K562 (cell line): ENCODE measurements around the gene CNTRL. TPM values are rescaled to one million over a fixed set of nuclear protein-coding genes. Genes with fewer than 3 reads are reported as not detected.

Experiments
- BRD4 ChIP-seq: fragments of 200-600 bp; sonication (generic); IDR thresholded peaks from 2 replicates; pipeline ENCODE4 v1.6.1; 2017; ENCODE audit warnings: inconsistent platforms
- CEBPG ChIP-seq, 3 experiments: fragments of 200-800 bp in 1 of 3; sonication (Bioruptor generic) in 1 of 3; sonication (generic) in 1 of 3; formaldehyde crosslinking in 1 of 3; IDR thresholded peaks in 2 of 3; conservative IDR thresholded peaks in 1 of 3; 2 replicates each; pipeline versions ENCODE4 v1.6.1 to v1.8.0; 2016 to 2022; ENCODE audit warnings: missing compliant biosample characterization in 2 of 3, missing genetic modification characterization in 2 of 3, mild to moderate bottlenecking in 1 of 3, missing genetic modification reagents in 1 of 3
- CREBBP ChIP-seq: IDR thresholded peaks from one replicate; pipeline ENCODE4 v1.6.1; 2012; ENCODE audit warnings: low read depth, mild to moderate bottlenecking, control low read depth, inconsistent platforms, low read length
- CXXC5 ChIP-seq: fragments of 250-450 bp; sonication (Bioruptor Pico); IDR thresholded peaks from 2 replicates; pipeline ENCODE4 v1.8.0; 2022; ENCODE audit warnings: inconsistent platforms, mild to moderate bottlenecking, moderate library complexity
- EHMT2 ChIP-seq: fragments of 450-650 bp; IDR thresholded peaks from 2 replicates; pipeline ENCODE4 v1.6.1; 2018; ENCODE audit warnings: antibody characterized with exemption
- ETV6 ChIP-seq, 3 experiments: fragments of 150-350 bp in 1 of 3; sonication (generic) in 1 of 3; formaldehyde crosslinking in 1 of 3; IDR thresholded peaks; 2 replicates each; pipeline versions ENCODE4 v1.6.1 to v1.8.0; 2014 to 2022; ENCODE audit warnings: borderline replicate concordance in 2 of 3, low read depth in 2 of 3, antibody characterized with exemption in 1 of 3, low read length in 1 of 3, mild to moderate bottlenecking in 1 of 3, missing genetic modification reagents in 1 of 3
- FOXP4 ChIP-seq: sonication (generic); formaldehyde crosslinking; IDR thresholded peaks from 2 replicates; pipeline ENCODE4 v1.8.0; 2022; ENCODE audit warnings: mild to moderate bottlenecking, missing genetic modification reagents, borderline replicate concordance
- GTF2A2 ChIP-seq: IDR thresholded peaks from 2 replicates; pipeline ENCODE4 v1.6.1; 2016; ENCODE audit warnings: mild to moderate bottlenecking, missing genetic modification characterization, missing compliant biosample characterization
- HLTF ChIP-seq: fragments of 450-650 bp; IDR thresholded peaks from 2 replicates; pipeline ENCODE4 v1.6.1; 2016
- JUND ChIP-seq, 2 experiments: IDR thresholded peaks; 2 replicates in 1 of 2; 3 replicates in 1 of 2; pipeline ENCODE4 v1.6.1; 2011; ENCODE audit warnings: borderline replicate concordance in 2 of 2, low read depth in 2 of 2, low read length in 2 of 2, improper control_type of control experiment in 1 of 2, missing biosample characterization in 1 of 2, missing genetic modification characterization in 1 of 2, missing genetic modification reagents in 1 of 2
- MCM5 ChIP-seq: fragments of 450-650 bp; IDR thresholded peaks from 2 replicates; pipeline ENCODE4 v1.6.1; 2016; ENCODE audit warnings: low read depth
- MLLT1 ChIP-seq, 2 experiments: fragments of 450-650 bp; IDR thresholded peaks; 2 replicates each; pipeline ENCODE4 v1.6.1; 2016
- NEUROD1 ChIP-seq: fragments of 150-350 bp; IDR thresholded peaks from 2 replicates; pipeline ENCODE4 v1.6.1; 2014; ENCODE audit warnings: borderline replicate concordance, low read length, low read depth; ENCODE audit not compliant: partially characterized antibody
- NFXL1 ChIP-seq: fragments of 450-650 bp; formaldehyde crosslinking; IDR thresholded peaks from 2 replicates; pipeline ENCODE4 v1.4.0; 2021; ENCODE audit warnings: mild to moderate bottlenecking
- SIN3B ChIP-seq: fragments of 450-650 bp; IDR thresholded peaks from 2 replicates; pipeline ENCODE4 v1.6.1; 2017; ENCODE audit warnings: low read depth, mild to moderate bottlenecking, moderate library complexity
- SMAD4 ChIP-seq: fragments of 250-450 bp; sonication (Bioruptor Pico); conservative IDR thresholded peaks from 2 replicates; pipeline ENCODE4 v1.8.0; 2021; ENCODE audit warnings: inconsistent platforms, mild to moderate bottlenecking, moderate library complexity
- SRSF1 ChIP-seq: fragments of 200-400 bp; formaldehyde crosslinking; IDR thresholded peaks from 2 replicates; pipeline ENCODE4 v1.6.1; 2017; ENCODE audit warnings: mild to moderate bottlenecking, low read depth, low read length, moderate library complexity
- TARDBP ChIP-seq: fragments of 450-650 bp; IDR thresholded peaks from 2 replicates; pipeline ENCODE4 v1.6.1; 2016
- ZNF274 ChIP-seq: IDR thresholded peaks from 2 replicates; pipeline ENCODE4 v1.6.1; 2011; ENCODE audit warnings: low read depth, mild to moderate bottlenecking, low read length, moderate library complexity, borderline replicate concordance
- ZNF431 ChIP-seq: sonication (generic); formaldehyde crosslinking; IDR thresholded peaks from 2 replicates; pipeline ENCODE4 v1.8.0; 2022; ENCODE audit warnings: mild to moderate bottlenecking, missing genetic modification reagents
- ZNF449 ChIP-seq: fragments of 250-450 bp; sonication (Bioruptor Pico); IDR thresholded peaks from 2 replicates; pipeline ENCODE4 v1.8.0; 2022; ENCODE audit warnings: moderate library complexity, mild to moderate bottlenecking, inconsistent platforms
- polyA plus RNA-seq, 8 experiments: library from polyadenylated mRNA; depleted of rRNA in 4 of 8; stranded (reverse) in 5 of 8; unstranded in 3 of 8; fragments of >200 nt; fragmentation: Nextera tagmentation in 2 of 8; fragmentation: Illumina TruSeq in 1 of 8; extraction: Ambion mirVana in 2 of 8; extraction: Trizol in 1 of 8; gene quantifications; 2 replicates each; pipeline versions ENCODE4 v1.2.1 to v1.2.3, GENCODE V29; 2011 to 2014; ENCODE audit warnings: inconsistent platforms in 1 of 8, missing spikeins in 1 of 8
- total RNA-seq, 7 experiments: library from RNA; depleted of rRNA in 6 of 7; stranded (reverse); fragments of >200 nt in 6 of 7; fragmentation: Illumina TruSeq in 2 of 7; extraction: Trizol in 2 of 7; gene quantifications; 2 replicates each; pipeline versions ENCODE4 v1.2.1 to v1.2.3, GENCODE V29; 2011 to 2021; ENCODE audit warnings: low replicate concordance in 1 of 7

The CNTRL gene
- total and polyA plus RNA-seq, 9 of the 15 experiments (the other 6 are each of a cell fraction or from before 2014, with no cell fraction given), result 9.2 to 28.9 (median 20.5) TPM

GRCh38 chr9:121074370-121075250 is at the start of gene CNTRL (continued):
- TF ChIP-seq MLLT1 (IDR thresholded peaks at IDR 0.05), result no peak
- peak; percentile 56; the same call in 1 of the 2 replicates for TF ChIP-seq SIN3B
- TF ChIP-seq JUND (IDR thresholded peaks at IDR 0.05; ENCODE audit: borderline replicate concordance, low read depth, low read length), result no peak; the same call in 1 of the 2 replicates
- peak; percentile 52; the same call in 1 of the 3 replicates for TF ChIP-seq JUND (tag; IDR thresholded peaks at IDR 0.05; ENCODE audit: borderline replicate concordance, low read depth, low read length)
- TF ChIP-seq MCM5, result no peak
- TF ChIP-seq CEBPG (CRISPR knock-in tag; IDR thresholded peaks at IDR 0.05), result peak; percentile 68; the same call in 1 of the 2 replicates
- no peak for TF ChIP-seq CEBPG (tag; conservative IDR thresholded peaks at IDR 0.05 in 1 of 2, IDR thresholded peaks at IDR 0.05 in 1 of 2)
- no peak; the same call in 1 of the 2 replicates for TF ChIP-seq HLTF
- TF ChIP-seq ZNF274, result no peak
- peak; percentile 86; the same call in 1 of the 2 replicates for TF ChIP-seq BRD4
- peak; percentile 87 for TF ChIP-seq ZNF431 (CRISPR knock-in tag)
- TF ChIP-seq ZNF449 (CRISPR knock-in tag), result no peak
- peak; percentile 82 for TF ChIP-seq SMAD4 (CRISPR knock-in tag)
- TF ChIP-seq CREBBP, result no peak
- peak; percentile 19 for TF ChIP-seq NEUROD1
- TF ChIP-seq CXXC5 (CRISPR knock-in tag), result peak; percentile 97
- TF ChIP-seq GTF2A2 (tag), result 0 out of 2 replicates have a peak, but pooled peaks have one; percentile 49
- TF ChIP-seq ETV6 (IDR thresholded peaks at IDR 0.05; ENCODE audit: borderline replicate concordance in 1 of 2, low read depth in 2 of 2, low read length in 1 of 2), result no peak; a peak in 1 of 4 replicates
- TF ChIP-seq ETV6 (CRISPR knock-in tag; IDR thresholded peaks at IDR 0.05; ENCODE audit: borderline replicate concordance), result peak; percentile 97; the same call in 1 of the 2 replicates
- peak; percentile 96 for TF ChIP-seq FOXP4 (CRISPR knock-in tag)
- TF ChIP-seq EHMT2, result no peak
- peak; percentile 51; the same call in 1 of the 2 replicates for TF ChIP-seq TARDBP
- no peak for TF ChIP-seq SRSF1
- no peak for TF ChIP-seq NFXL1
